C4-2B (cell line): Measurements from ENCODE around the gene LRP2.

Source experiments
- H3K27ac ChIP-seq: fragments of 450-650 bp; 2 replicates; pipeline ENCODE4 v1.5.1; 2017
- ZFX ChIP-seq: fragments of 450-650 bp; IDR thresholded peaks from 2 replicates; pipeline ENCODE4 v1.6.1; 2017
- TF ChIP-seq, protein P1 (sequence below): fragments of 450-650 bp; conservative IDR thresholded peaks from 2 replicates; pipeline ENCODE4 v1.5.1; 2017; ENCODE audit warnings: mild to moderate bottlenecking

The LRP2 gene

DNA sequence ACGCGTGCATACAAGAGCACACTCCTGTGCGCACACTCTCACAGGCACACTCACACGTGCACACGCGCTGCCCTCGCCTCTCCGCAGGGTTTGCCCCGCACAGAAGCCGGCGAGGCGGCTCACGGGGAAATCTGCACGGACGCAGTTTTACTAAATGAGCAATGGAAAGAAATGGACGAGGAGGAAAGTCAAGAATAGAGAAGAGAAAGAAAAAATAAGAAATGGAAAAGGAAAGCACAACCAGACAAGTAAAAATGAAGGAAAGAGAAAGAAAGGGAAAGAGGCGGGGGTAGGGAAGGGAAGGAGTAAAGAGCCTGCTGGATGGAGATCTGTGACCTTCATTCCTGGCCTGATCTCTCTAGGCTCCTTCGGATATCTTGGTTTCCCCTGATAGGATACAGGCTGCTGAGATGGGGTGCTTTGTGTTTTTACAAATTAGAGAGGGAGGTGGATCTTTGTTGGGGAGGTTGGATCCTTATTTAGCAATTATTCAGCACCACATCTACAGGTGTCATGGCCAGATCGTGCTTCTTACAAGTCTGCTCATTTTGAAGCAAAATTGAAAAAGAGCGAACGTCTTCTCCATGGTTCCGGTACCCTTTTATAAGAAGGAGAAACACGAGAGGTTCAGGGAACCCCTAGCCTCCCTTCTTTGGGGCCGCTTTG is 693 bp upstream of the LRP2 start:
- TF ChIP-seq ZFX = no peak
- TF ChIP-seq, protein P1, sequence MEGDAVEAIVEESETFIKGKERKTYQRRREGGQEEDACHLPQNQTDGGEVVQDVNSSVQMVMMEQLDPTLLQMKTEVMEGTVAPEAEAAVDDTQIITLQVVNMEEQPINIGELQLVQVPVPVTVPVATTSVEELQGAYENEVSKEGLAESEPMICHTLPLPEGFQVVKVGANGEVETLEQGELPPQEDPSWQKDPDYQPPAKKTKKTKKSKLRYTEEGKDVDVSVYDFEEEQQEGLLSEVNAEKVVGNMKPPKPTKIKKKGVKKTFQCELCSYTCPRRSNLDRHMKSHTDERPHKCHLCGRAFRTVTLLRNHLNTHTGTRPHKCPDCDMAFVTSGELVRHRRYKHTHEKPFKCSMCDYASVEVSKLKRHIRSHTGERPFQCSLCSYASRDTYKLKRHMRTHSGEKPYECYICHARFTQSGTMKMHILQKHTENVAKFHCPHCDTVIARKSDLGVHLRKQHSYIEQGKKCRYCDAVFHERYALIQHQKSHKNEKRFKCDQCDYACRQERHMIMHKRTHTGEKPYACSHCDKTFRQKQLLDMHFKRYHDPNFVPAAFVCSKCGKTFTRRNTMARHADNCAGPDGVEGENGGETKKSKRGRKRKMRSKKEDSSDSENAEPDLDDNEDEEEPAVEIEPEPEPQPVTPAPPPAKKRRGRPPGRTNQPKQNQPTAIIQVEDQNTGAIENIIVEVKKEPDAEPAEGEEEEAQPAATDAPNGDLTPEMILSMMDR = no peak
- no peak overlapping the region for H3K27ac ChIP-seq

DNA sequence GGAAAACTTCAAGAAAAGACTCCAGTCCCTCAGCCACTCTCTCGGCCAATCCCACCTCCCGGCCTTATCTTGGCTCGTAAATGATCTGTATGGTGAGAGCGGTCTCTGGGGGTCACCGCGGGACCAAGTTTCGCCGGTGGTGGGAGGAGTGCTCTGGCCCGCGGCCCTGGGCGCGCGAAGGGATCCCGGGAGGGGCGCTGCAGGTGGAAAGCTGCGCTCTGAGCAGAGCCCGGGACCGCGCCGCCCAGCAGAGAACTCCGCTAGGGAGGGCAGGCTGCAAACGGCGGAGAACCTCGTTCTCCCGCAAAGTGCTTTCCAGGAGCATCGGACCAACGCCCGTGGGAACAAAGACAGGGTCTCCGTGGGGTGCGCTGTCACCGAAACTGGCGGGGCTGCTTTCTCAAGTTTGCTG is 622 bp downstream of the LRP2 start:
- no peak overlapping the region for H3K27ac ChIP-seq
- TF ChIP-seq, protein P1 = peak; percentile 9; the same call in 1 of the 2 replicates
- no peak for TF ChIP-seq ZFX

- TF ChIP-seq, protein P1 = no peak
- TF ChIP-seq ZFX = no peak
- H3K27ac ChIP-seq = no peak overlapping the region
Observed at GRCh38 chr2:169360984-169361705, 1.2 kb downstream of the LRP2 start.

- H3K27ac ChIP-seq = no peak overlapping the region
- TF ChIP-seq, protein P1 = no peak
Observed at GRCh38 chr2:169358016-169358415, 4.3 kb downstream of the LRP2 start.

- no peak overlapping the region for H3K27ac ChIP-seq
- TF ChIP-seq, protein P1 = no peak
- TF ChIP-seq ZFX = no peak
Observed at GRCh38 chr2:169354244-169354643, 8.1 kb downstream of the LRP2 start.

GRCh38 chr2:169351725-169352124 is 10.6 kb downstream of the LRP2 start:
- TF ChIP-seq, protein P1 = no peak
- no peak for TF ChIP-seq ZFX
- no peak overlapping the region for H3K27ac ChIP-seq

GRCh38 chr2:169349535-169349934 is 12.8 kb downstream of the LRP2 start:
- H3K27ac ChIP-seq = no peak overlapping the region
- no peak for TF ChIP-seq ZFX
- TF ChIP-seq, protein P1 = no peak
